HepG2 (cell line): ENCODE data around the gene GSK3B. TPM values are rescaled to one million over a fixed set of nuclear protein-coding genes. Genes with fewer than 3 reads are reported as not detected.

Experiments
- ATAC-seq: fragments of 200-7000 bp; cut with Tn5 transposase; 3 replicates; pipeline ENCODE4 v1.9.1; 2020; ENCODE audit warnings: mild to moderate bottlenecking, moderate library complexity
- BruUV-seq: library from RNA; stranded (reverse); fragments of 400-500 nt; replicated peaks from 2 replicates; lab custom pipeline; 2021; lab: Mats Ljungman, UMichigan
- CTCF ChIA-PET: fragments of 300-600 bp; formaldehyde crosslinking; extraction: SDS; loops from one replicate; lab custom pipeline; 2021; ENCODE audit warnings: low total read pairs, inconsistent platforms, low intra/inter-chr PET ratio; lab: Yijun Ruan, JAX
- POLR2A ChIA-PET: fragments of 350-600 bp; sonication (Branson Sonifier 250); formaldehyde crosslinking; loops from one replicate; lab custom pipeline; 2020; ENCODE audit warnings: antibody characterized with exemption, inconsistent platforms; lab: Yijun Ruan, JAX
- DNase-seq: peaks from one replicate; pipeline ENCODE4 v3.0.0-alpha.2; 2015; ENCODE audit warnings: low spot score
- FAIRE-seq: peaks from 3 replicates; lab custom pipeline; 2011; peaks lifted over from hg19 to GRCh38; lab: Jason Lieb, UNC
- H2AFZ ChIP-seq: one replicate; pipeline ENCODE4 v1.6.1; 2011; ENCODE audit warnings: low read length, inconsistent platforms
- H3K27ac ChIP-seq: fragments of 300-600 bp; 3 replicates; pipeline ENCODE4 v1.8.0; 2011; ENCODE audit warnings: mixed run types, mild to moderate bottlenecking, mixed read lengths, low read length, inconsistent platforms; ENCODE audit not compliant: insufficient read depth; ENCODE audit errors: extremely low read length
- H3K27me3 ChIP-seq, 2 experiments: fragments of 200-600 bp in 1 of 2; 2 replicates in 1 of 2; 3 replicates in 1 of 2; pipeline versions ENCODE4 v1.6.0 to v1.8.0; 2011; ENCODE audit warnings: low read length in 2 of 2, mild to moderate bottlenecking in 2 of 2, moderate library complexity in 2 of 2, inconsistent platforms in 1 of 2; ENCODE audit not compliant: insufficient read depth in 2 of 2, control insufficient read depth in 1 of 2
- H3K36me3 ChIP-seq, 2 experiments: fragments of 200-600 bp in 1 of 2; replicated peaks in 1 of 2; 2 replicates in 1 of 2; 3 replicates in 1 of 2; pipeline versions ENCODE4 v1.5.1 to v1.8.0; 2011; ENCODE audit warnings: low read length in 2 of 2, inconsistent platforms in 1 of 2; ENCODE audit not compliant: insufficient read depth in 2 of 2, control insufficient read depth in 1 of 2
- H3K4me1 ChIP-seq: 2 replicates; pipeline ENCODE4 v1.5.1; 2012; ENCODE audit warnings: low read length, inconsistent platforms; ENCODE audit not compliant: insufficient read depth
- H3K4me2 ChIP-seq: 2 replicates; pipeline ENCODE4 v1.6.0; 2011; ENCODE audit warnings: low read depth, low read length, inconsistent platforms
- H3K4me3 ChIP-seq, 3 experiments: fragments of 200-600 bp in 1 of 3; sonication (generic), shearing (Covaris generic) in 1 of 3; replicated peaks in 1 of 3; 2 replicates each; pipeline ENCODE4 v1.5.1; 2011 to 2016; ENCODE audit warnings: low read length in 3 of 3, inconsistent platforms in 2 of 3, low read depth in 2 of 3, mild to moderate bottlenecking in 2 of 3, control low read depth in 1 of 3, mixed read lengths in 1 of 3; ENCODE audit not compliant: insufficient read depth in 1 of 3
- H3K79me2 ChIP-seq: one replicate; pipeline ENCODE4 v1.6.1; 2011; ENCODE audit warnings: low read length, inconsistent platforms; ENCODE audit not compliant: insufficient read depth
- H3K9ac ChIP-seq: 2 replicates; pipeline ENCODE4 v1.6.0; 2011; ENCODE audit warnings: mild to moderate bottlenecking, low read depth, low read length, inconsistent platforms; ENCODE audit not compliant: insufficient read depth
- H3K9me3 ChIP-seq: 2 replicates; pipeline ENCODE4 v1.5.1; 2012; ENCODE audit warnings: mild to moderate bottlenecking, low read length
- H4K20me1 ChIP-seq: 2 replicates; pipeline ENCODE4 v1.6.0; 2011; ENCODE audit warnings: inconsistent platforms, mild to moderate bottlenecking, low read length, moderate library complexity; ENCODE audit not compliant: insufficient read depth
- KAT8 ChIP-seq: IDR thresholded peaks from 2 replicates; pipeline ENCODE4 v1.6.1; 2016; ENCODE audit warnings: missing genetic modification reagents, missing compliant biosample characterization
- MLXIP ChIP-seq: sonication (generic); formaldehyde crosslinking; IDR thresholded peaks from 2 replicates; pipeline ENCODE4 v1.9.0; 2021; ENCODE audit warnings: missing genetic modification reagents, borderline replicate concordance
- ZNF7 ChIP-seq: IDR thresholded peaks from 2 replicates; pipeline ENCODE4 v1.6.1; 2016; ENCODE audit warnings: missing biosample characterization, missing genetic modification reagents
- WGBS: methylation state at CpG from one replicate; pipeline ENCODE4 v1.1.6; 2017; ENCODE audit warnings: low lambda C conversion rate; 5-methylcytosine and 5-hydroxymethylcytosine counted together
- in situ Hi-C: cut with HindIII; loops from 2 replicates; pipeline ENCODE4 v1.10.0; 2017; ENCODE audit warnings: low pct_unique_long_range_greater_than_20kb; ENCODE audit not compliant: extremely low pct_ligation_motif_present
- intact Hi-C: fragments of 100-400 bp; cut with micrococcal nuclease; formaldehyde crosslinking; loops from one replicate; pipeline ENCODE4 v1.10.0; 2022; ENCODE audit not compliant: unreplicated experiment
- polyA plus RNA-seq, 8 experiments: library from polyadenylated mRNA; depleted of rRNA in 3 of 8; stranded (reverse) in 7 of 8; unstranded in 1 of 8; fragments of >200 nt; fragmentation: Illumina TruSeq in 4 of 8; extraction: Trizol in 4 of 8; gene quantifications; 2 replicates each; pipeline versions ENCODE4 v1.2.1 to v1.2.3, GENCODE V29; 2011 to 2016; ENCODE audit warnings: low read depth in 4 of 8, missing spikeins in 1 of 8, mixed read lengths in 1 of 8; ENCODE audit not compliant: insufficient read depth in 1 of 8
- total RNA-seq, 5 experiments: library from RNA; depleted of rRNA; stranded (reverse); fragments of >200 nt; fragmentation: Illumina TruSeq; extraction: Trizol; gene quantifications; 2 replicates each; pipeline ENCODE4 v1.2.3, GENCODE V29; 2016; ENCODE audit warnings: low read depth in 1 of 5

GSK3B gene
- total and polyA plus RNA-seq, 2 of the 13 experiments (the other 11 are each of a cell fraction or from before 2014, with no cell fraction given): 22.3 to 30.1 TPM

GRCh38 chr3:119792270-119792669, 302.0 kb downstream of the GSK3B start:
- POLR2A ChIA-PET: interaction anchor here (0.7 to 2.5 kb wide), 2 partner anchors 10 to 21 kb away, joined by 3 to 13 read pairs; partner anchors contain the start of gene NR1I2
- in situ Hi-C loops: no loop called here
- ATAC-seq (no peak), FAIRE-seq (no peak)
- Histone ChIP-seq H3K27me3 (no peaks in the 10 kb centered on the region), H3K4me3 (no peak overlapping the region), H3K4me1 (peaks cover 44% of the 10 kb centered on the region)
- no peak for TF ChIP-seq KAT8 (CRISPR knock-in tag)
- TF ChIP-seq, all 625 proteins: peak for 0
- DNase-seq: no peak
- CTCF ChIA-PET: no interaction called here
- no TSS peak for BruUV-seq
- Histone ChIP-seq H2AFZ (no peak overlapping the region), H3K9me3 (no peaks in the 10 kb centered on the region), H3K4me2 (no peak overlapping the region), H4K20me1 (no peaks in the 10 kb centered on the region), H3K36me3 (no peaks in the 10 kb centered on the region), H3K27ac (no peak overlapping the region), H3K79me2 (no peaks in the 10 kb centered on the region), H3K9ac (no peak overlapping the region)
- WGBS: 86% methylated on average over 5 of the region's 8 CpGs
- intact Hi-C loops: no loop called here

- H3K9me3 ChIP-seq: no peaks in the 10 kb centered on the region
- CTCF ChIA-PET: no interaction called here
- TF ChIP-seq ZNF7 (CRISPR knock-in tag): peak; percentile 94
- no peak for TF ChIP-seq MLXIP (CRISPR knock-in tag)
- BruUV-seq: no TSS peak
- H3K9ac ChIP-seq: no peak overlapping the region
- WGBS: 95% methylated on average over 3 of the region's 3 CpGs
- no peak overlapping the region for H3K4me2 ChIP-seq
- FAIRE-seq: no peak
- no peaks in the 10 kb centered on the region for H3K36me3 ChIP-seq
- POLR2A ChIA-PET: no interaction called here
- intact Hi-C loops: no loop called here
- H3K27me3 ChIP-seq: no peaks in the 10 kb centered on the region
- H3K79me2 ChIP-seq: no peaks in the 10 kb centered on the region
- peaks cover 42% of the 10 kb centered on the region for H3K4me1 ChIP-seq
- no peak overlapping the region for H3K4me3 ChIP-seq
- no peak overlapping the region for H3K27ac ChIP-seq
- H4K20me1 ChIP-seq: no peaks in the 10 kb centered on the region
- in situ Hi-C loops: no loop called here
- no peak for ATAC-seq
- DNase-seq: no peak
- H2AFZ ChIP-seq: no peak overlapping the region
These were observed 303.9 kb downstream of the GSK3B start for GRCh38 chr3:119790369-119790768.
